ENCODE results near the gene HOXD4.

Gene HOXD4

GRCh38 chr2:176128172-176128981 lies 23.0 kb upstream of the HOXD4 start:
- DNase-seq = no peak

- no peak for DNase-seq
Observed at GRCh38 chr2:176128982-176129796, 22.2 kb upstream of the HOXD4 start, which contains the start of gene HOXD8. HOXD8 (plus strand) TSS chr2:176129705; CDS start chr2:176130367, 662 bp downstream.

- no peak for DNase-seq
Observed at GRCh38 chr2:176129813-176130146, 21.6 kb upstream of the HOXD4 start.

- no peak for DNase-seq
Observed at GRCh38 chr2:176130147-176130956, 21.0 kb upstream of the HOXD4 start.

- DNase-seq = no peak
Observed at GRCh38 chr2:176130957-176131847, 20.1 kb upstream of the HOXD4 start.

- DNase-seq = no peak
Observed at GRCh38 chr2:176131848-176132158, 19.5 kb upstream of the HOXD4 start.

GRCh38 chr2:176132205-176133171 lies 18.9 kb upstream of the HOXD4 start:
- peak; percentile 23 for DNase-seq

- DNase-seq = no peak
Observed at GRCh38 chr2:176133389-176133788, 18.0 kb upstream of the HOXD4 start.

- DNase-seq = no peak
Observed at GRCh38 chr2:176134035-176134434, 17.3 kb upstream of the HOXD4 start.

GRCh38 chr2:176135035-176135440 lies 16.3 kb upstream of the HOXD4 start:
- no peak for DNase-seq

GRCh38 chr2:176136374-176137251 lies 14.7 kb upstream of the HOXD4 start:
- no peak for DNase-seq

- no peak for DNase-seq
Observed at GRCh38 chr2:176137252-176137580, 14.1 kb upstream of the HOXD4 start.

GRCh38 chr2:176137906-176138305 lies 13.4 kb upstream of the HOXD4 start:
- no peak for DNase-seq

GRCh38 chr2:176138526-176138922 lies 12.8 kb upstream of the HOXD4 start:
- no peak for DNase-seq

GRCh38 chr2:176138923-176139660 lies 12.3 kb upstream of the HOXD4 start:
- DNase-seq = no peak

GRCh38 chr2:176139661-176140512 lies 11.5 kb upstream of the HOXD4 start:
- no peak for DNase-seq

- peak; percentile 61 for DNase-seq
Observed at GRCh38 chr2:176140513-176141317, 10.6 kb upstream of the HOXD4 start.

GRCh38 chr2:176142281-176142680 lies 9.1 kb upstream of the HOXD4 start:
- DNase-seq = no peak
